ENCODE results near the gene RNASE11. TPM values are rescaled to one million over a fixed set of nuclear protein-coding genes. Genes with fewer than 3 reads are reported as not detected.
A peak's percentile ranks its signal among the peaks of the same experiment; 100 is the strongest.
"Not testable (repeated sequence)": the region's sequence is repeated elsewhere in the genome, so short reads cannot be mapped to it uniquely, and the experiment has no call there.

The RNASE11 gene
- total RNA-seq, 1 donor from 2014 or later = not detected

- no peak for DNase-seq (ENCODE audit: extremely low spot score, unreplicated experiment)
- H3K4me3 Mint-ChIP-seq (ENCODE audit: unreplicated experiment) = peak overlapping the region; percentile 73
- TF ChIP-seq CTCF (IDR thresholded peaks at IDR 0.05) = no peak
- no peaks in the 10 kb centered on the region for H3K9me3 Mint-ChIP-seq (ENCODE audit: unreplicated experiment)
- no peak overlapping the region for H3K27ac Mint-ChIP-seq (ENCODE audit: unreplicated experiment)
- H3K4me1 Mint-ChIP-seq (ENCODE audit: unreplicated experiment) = peaks cover 47% of the 10 kb centered on the region
- H3K27me3 Mint-ChIP-seq (ENCODE audit: unreplicated experiment) = peaks cover 41% of the 10 kb centered on the region
- H3K36me3 Mint-ChIP-seq (ENCODE audit: unreplicated experiment) = peaks cover 2% of the 10 kb centered on the region
Observed at GRCh38 chr14:20626274-20626673, 38.5 kb upstream of the RNASE11 start.

GRCh38 chr14:20624495-20625070, 36.8 kb upstream of the RNASE11 start:
- peak overlapping the region; percentile 73 for H3K4me3 Mint-ChIP-seq (ENCODE audit: unreplicated experiment)
- H3K27me3 Mint-ChIP-seq (ENCODE audit: unreplicated experiment) = peaks cover 37% of the 10 kb centered on the region
- TF ChIP-seq CTCF (IDR thresholded peaks at IDR 0.05) = no peak
- no peak for DNase-seq (ENCODE audit: extremely low spot score, unreplicated experiment)
- peaks cover 38% of the 10 kb centered on the region for H3K4me1 Mint-ChIP-seq (ENCODE audit: unreplicated experiment)
- H3K36me3 Mint-ChIP-seq (ENCODE audit: unreplicated experiment) = peaks cover 2% of the 10 kb centered on the region
- H3K9me3 Mint-ChIP-seq (ENCODE audit: unreplicated experiment) = no peaks in the 10 kb centered on the region
- H3K27ac Mint-ChIP-seq (ENCODE audit: unreplicated experiment) = peak overlapping the region; percentile 51

- Mint-ChIP-seq H3K9me3 (ENCODE audit: unreplicated experiment) (no peaks in the 10 kb centered on the region), H3K27ac (ENCODE audit: unreplicated experiment) (no peak overlapping the region), H3K4me3 (ENCODE audit: unreplicated experiment) (peak overlapping the region; percentile 73), H3K36me3 (ENCODE audit: unreplicated experiment) (peaks cover 2% of the 10 kb centered on the region), H3K27me3 (ENCODE audit: unreplicated experiment) (peaks cover 35% of the 10 kb centered on the region), H3K4me1 (ENCODE audit: unreplicated experiment) (peaks cover 38% of the 10 kb centered on the region)
- TF ChIP-seq CTCF (IDR thresholded peaks at IDR 0.05) = no peak
- no peak for DNase-seq (ENCODE audit: extremely low spot score, unreplicated experiment)
Observed at GRCh38 chr14:20623798-20624197, 36.0 kb upstream of the RNASE11 start.

GRCh38 chr14:20622816-20623291, 35.1 kb upstream of the RNASE11 start:
- no peak for TF ChIP-seq CTCF (IDR thresholded peaks at IDR 0.05)
- no peak for DNase-seq (ENCODE audit: extremely low spot score, unreplicated experiment)
- Mint-ChIP-seq H3K27me3 (ENCODE audit: unreplicated experiment) (peaks cover 32% of the 10 kb centered on the region), H3K4me3 (ENCODE audit: unreplicated experiment) (no peak overlapping the region), H3K36me3 (ENCODE audit: unreplicated experiment) (no peaks in the 10 kb centered on the region), H3K27ac (ENCODE audit: unreplicated experiment) (no peak overlapping the region), H3K9me3 (ENCODE audit: unreplicated experiment) (no peaks in the 10 kb centered on the region), H3K4me1 (ENCODE audit: unreplicated experiment) (peaks cover 32% of the 10 kb centered on the region)

- no peak overlapping the region for H3K27ac Mint-ChIP-seq (ENCODE audit: unreplicated experiment)
- no peaks in the 10 kb centered on the region for H3K9me3 Mint-ChIP-seq (ENCODE audit: unreplicated experiment)
- no peak for TF ChIP-seq CTCF (IDR thresholded peaks at IDR 0.05)
- peaks cover 21% of the 10 kb centered on the region for H3K4me1 Mint-ChIP-seq (ENCODE audit: unreplicated experiment)
- peaks cover 20% of the 10 kb centered on the region for H3K27me3 Mint-ChIP-seq (ENCODE audit: unreplicated experiment)
- DNase-seq (ENCODE audit: extremely low spot score, unreplicated experiment) = no peak
- H3K4me3 Mint-ChIP-seq (ENCODE audit: unreplicated experiment) = no peak overlapping the region
- no peaks in the 10 kb centered on the region for H3K36me3 Mint-ChIP-seq (ENCODE audit: unreplicated experiment)
Observed at GRCh38 chr14:20620798-20621478, 33.1 kb upstream of the RNASE11 start.

- H3K4me1 Mint-ChIP-seq (ENCODE audit: unreplicated experiment); H3K4me3 Mint-ChIP-seq (ENCODE audit: unreplicated experiment); H3K27ac Mint-ChIP-seq (ENCODE audit: unreplicated experiment); H3K36me3 Mint-ChIP-seq (ENCODE audit: unreplicated experiment); DNase-seq (ENCODE audit: extremely low spot score, unreplicated experiment); H3K9me3 Mint-ChIP-seq (ENCODE audit: unreplicated experiment): not testable (repeated sequence)
- H3K27me3 Mint-ChIP-seq (ENCODE audit: unreplicated experiment) = peaks cover 17% of the 10 kb centered on the region
Observed at GRCh38 chr14:20619688-20620087, 31.9 kb upstream of the RNASE11 start.
